AG09309 (cell line): ENCODE measurements around the gene MYZAP.

Source experiments
- DNase-seq: peaks from one replicate; pipeline ENCODE4 v3.0.0-alpha.2; 2010; ENCODE audit warnings: low read depth
- H3K4me3 ChIP-seq: 2 replicates; pipeline ENCODE4 v1.5.1; 2011; ENCODE audit warnings: mild to moderate bottlenecking, low read depth, low read length, moderate library complexity; ENCODE audit not compliant: control insufficient read depth
- TF ChIP-seq, protein P1 (sequence below): IDR thresholded peaks from 2 replicates; pipeline ENCODE4 v1.5.1; 2011; ENCODE audit warnings: mild to moderate bottlenecking, low read depth, low read length, inconsistent platforms; ENCODE audit not compliant: insufficient read depth, control insufficient read depth; ENCODE audit errors: missing control alignments

MYZAP gene

DNA sequence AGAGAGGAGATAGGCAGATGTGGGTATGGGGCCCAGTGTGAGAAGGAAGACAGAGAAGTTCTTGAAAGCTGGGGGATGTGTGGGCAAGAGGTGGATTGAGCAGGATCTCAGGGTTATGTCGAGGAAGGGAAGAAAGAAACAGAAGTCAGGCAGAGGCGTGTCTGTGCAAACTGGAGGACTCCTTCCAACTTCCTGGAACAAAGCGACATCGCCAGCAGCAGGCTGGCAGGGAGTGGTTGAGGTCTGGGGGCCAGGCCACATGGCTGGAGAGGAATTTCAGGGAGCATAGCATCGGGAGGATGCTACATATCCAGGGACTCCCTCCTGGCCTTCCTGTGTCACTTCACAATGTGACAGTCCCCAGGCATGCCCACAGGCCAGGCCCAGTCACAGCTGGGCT is 42.9 kb upstream of the MYZAP start:
- no peak overlapping the region for H3K4me3 ChIP-seq
- no peak for DNase-seq
- TF ChIP-seq, protein P1, sequence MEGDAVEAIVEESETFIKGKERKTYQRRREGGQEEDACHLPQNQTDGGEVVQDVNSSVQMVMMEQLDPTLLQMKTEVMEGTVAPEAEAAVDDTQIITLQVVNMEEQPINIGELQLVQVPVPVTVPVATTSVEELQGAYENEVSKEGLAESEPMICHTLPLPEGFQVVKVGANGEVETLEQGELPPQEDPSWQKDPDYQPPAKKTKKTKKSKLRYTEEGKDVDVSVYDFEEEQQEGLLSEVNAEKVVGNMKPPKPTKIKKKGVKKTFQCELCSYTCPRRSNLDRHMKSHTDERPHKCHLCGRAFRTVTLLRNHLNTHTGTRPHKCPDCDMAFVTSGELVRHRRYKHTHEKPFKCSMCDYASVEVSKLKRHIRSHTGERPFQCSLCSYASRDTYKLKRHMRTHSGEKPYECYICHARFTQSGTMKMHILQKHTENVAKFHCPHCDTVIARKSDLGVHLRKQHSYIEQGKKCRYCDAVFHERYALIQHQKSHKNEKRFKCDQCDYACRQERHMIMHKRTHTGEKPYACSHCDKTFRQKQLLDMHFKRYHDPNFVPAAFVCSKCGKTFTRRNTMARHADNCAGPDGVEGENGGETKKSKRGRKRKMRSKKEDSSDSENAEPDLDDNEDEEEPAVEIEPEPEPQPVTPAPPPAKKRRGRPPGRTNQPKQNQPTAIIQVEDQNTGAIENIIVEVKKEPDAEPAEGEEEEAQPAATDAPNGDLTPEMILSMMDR, result no peak

DNA sequence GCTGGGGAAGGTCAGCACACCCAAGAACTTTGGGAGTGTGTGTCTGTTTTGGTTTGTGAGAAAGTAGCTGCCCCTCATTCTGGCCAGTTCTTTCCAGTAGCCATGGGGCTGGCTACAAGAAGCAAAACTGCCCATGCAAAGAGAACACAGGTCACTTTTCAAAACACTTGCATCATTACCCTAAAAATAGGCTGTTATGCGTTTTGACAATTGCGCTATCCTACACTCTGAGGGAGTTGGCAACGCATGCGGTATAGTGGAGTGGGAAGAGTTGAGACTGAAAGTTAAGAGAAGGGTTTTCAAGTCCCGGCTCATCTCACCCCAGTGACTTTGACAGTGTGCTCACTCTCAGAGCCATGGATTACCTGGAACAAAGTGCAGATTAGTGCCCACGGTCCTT is 41.8 kb upstream of the MYZAP start:
- DNase-seq, result no peak
- TF ChIP-seq, protein P1, result no peak
- no peak overlapping the region for H3K4me3 ChIP-seq

DNA sequence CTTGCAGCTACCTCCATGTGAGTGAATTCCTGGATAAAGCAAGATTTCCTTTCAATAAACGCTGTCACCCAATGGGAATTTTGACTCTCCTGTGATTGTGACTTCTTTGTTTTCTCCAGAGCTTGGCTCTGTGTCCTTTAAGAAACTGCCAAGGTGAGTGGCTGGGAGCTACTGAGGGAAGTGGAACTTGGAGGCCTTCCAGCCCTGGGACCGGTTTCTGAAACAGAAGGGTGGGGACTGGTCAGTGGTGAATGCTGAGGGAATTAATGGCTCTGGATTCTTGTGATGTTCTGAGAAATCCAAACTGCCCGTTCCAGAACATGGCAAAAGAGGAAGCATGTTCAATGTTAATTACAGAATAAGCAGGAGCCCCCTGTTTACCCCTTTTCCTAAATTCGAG is 41.1 kb upstream of the MYZAP start:
- DNase-seq, result no peak
- TF ChIP-seq, protein P1, result no peak
- no peak overlapping the region for H3K4me3 ChIP-seq

DNA sequence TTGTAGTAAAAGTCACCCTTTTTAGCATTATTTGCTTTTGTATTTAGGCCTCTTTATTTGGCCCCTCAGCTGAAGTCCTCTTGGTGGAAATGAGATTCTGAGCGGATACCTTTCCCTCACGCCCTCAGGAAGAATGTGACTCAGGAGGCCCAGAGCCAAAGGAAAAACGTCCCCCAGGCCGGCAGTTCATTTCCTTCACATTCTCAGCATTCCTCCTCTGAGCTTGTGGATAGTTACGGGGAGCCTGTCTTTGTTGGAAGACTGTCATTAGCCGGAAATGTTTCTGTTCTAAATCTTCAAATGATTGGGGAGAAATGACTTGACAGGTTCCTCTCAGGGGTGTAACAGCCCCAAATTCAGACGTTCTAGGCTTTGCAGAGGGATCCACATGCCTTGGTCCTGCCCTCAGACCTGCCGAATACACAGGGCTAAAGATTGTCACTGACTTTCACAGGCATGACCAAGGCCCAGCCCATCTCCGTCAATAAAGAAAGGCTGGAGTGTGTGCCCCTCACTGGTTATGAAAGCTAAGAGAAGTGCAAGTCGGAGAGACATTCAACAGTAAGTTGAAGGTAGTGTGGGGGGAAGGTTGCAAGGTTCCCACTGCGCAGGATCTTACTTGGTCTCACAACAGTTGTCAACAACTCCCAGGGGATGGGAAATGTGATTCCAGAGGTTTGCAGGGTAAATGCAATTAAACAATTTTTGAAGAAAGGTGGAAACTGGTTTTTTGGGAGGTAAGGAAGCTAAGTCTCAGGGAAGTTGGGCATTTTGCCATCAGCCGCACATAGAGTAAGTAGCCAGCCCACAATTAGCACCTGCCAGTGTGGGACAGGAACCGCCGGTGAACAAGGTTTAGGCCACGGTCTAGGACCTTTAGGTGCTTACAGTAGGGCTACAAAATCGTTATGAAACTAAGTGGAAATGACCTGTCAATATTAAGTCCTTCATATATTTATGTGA is 39.7 kb upstream of the MYZAP start:
- no peak overlapping the region for H3K4me3 ChIP-seq
- no peak for DNase-seq
- TF ChIP-seq, protein P1, result no peak

DNA sequence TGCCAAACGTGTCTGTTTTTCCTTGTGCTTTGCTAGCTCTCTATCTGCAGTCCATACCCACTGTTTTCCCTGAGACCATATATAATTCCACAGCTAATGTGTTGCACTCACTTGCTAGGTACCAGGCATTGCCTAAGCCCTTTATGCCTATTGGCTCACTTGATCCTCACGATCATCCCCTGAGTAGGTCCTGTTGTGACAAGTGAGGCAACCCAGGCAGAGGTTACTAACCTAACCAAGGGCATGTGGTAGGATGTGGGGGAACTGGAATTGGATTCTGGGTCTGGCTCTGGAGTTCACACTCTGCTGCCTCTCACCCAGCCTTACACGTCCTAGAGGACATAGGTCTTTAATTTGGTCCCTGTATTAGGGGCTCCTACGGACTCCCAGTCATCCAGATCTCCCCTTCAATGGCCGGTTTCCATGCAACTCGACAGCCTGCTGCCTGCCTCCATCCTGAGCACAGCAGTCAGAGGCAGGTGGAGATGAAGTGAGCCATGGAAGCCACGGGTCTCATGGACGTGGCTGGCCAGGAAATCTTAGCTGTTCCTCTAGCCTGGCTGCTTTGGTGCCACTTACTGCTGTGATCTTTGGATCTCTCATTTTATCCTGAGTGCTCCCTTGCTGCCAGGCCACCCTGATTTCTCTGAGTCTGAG is 38.9 kb upstream of the MYZAP start:
- TF ChIP-seq, protein P1, result no peak
- H3K4me3 ChIP-seq, result no peak overlapping the region
- DNase-seq, result no peak

DNA sequence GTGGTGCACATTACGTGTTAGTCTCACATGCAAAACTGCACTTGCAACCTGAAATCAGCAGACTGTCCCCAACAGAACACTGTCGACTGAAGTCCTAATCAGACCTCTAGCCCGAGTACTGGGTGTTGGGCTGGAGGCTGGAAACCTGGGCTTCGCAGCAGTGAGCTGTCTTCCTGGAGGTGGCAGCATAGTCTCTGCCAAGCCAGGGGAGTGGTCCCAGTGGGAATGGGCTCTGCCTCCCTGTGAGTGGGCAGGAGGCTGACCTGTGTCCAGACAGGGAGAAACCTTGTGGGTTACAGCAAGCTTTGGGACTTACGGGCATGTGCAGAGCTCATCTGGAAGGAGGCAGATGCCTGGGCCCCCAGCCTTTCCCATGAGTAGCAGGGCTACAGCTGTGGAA is 38.2 kb upstream of the MYZAP start:
- DNase-seq, result no peak
- TF ChIP-seq, protein P1, result no peak
- H3K4me3 ChIP-seq, result no peak overlapping the region
